HG02610 (cell line): ENCODE results near the gene SLC4A2.
A peak's percentile ranks its signal among the peaks of the same experiment; 100 is the strongest.

Source experiments
- ATAC-seq: cut with Tn5 transposase; IDR thresholded peaks from one replicate; pipeline ENCODE4 v1.9.1; 2021; ENCODE audit warnings: mild to moderate bottlenecking, moderate library complexity; ENCODE audit not compliant: unreplicated experiment

SLC4A2 gene

DNA sequence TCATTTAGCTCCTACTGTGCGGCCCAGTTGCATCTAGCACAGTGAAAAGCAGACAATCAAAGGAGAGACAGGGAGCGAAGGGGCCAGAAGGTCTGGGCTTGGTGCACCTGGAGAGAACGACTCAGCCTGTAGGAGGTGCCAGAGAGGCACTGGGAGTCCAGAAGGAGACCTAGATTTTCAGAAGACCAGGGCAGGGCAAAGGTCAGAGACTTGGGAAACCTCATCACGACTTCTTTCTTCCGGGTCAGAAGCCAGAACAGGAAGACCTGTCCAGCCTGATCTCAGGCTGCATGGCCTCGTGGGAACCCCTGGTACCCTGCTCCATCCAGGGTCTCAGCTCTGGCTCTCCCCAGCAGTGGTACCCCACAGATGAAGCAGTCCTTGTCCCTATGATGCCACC is 32.0 kb downstream of the SLC4A2 start:
- ATAC-seq, result no peak

DNA sequence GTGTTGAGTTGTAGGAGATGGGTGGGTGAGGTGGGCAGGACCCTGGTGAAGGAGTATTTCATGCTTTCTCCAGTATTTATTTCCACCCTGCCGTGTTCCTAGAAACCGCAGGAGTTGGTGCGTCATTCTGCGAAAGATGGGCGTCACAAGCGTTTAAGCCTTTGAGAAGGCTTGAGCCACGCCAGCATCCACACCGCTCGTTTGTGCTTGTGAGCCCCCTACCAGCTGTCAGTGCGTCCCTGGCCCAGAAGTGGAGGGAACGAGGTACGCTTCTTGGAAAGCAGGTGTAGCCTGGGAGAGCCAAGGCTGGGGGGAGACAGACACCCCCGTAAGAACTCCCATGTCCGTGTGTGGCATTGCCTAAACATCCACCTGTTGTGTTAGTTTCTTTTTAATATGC is 32.6 kb downstream of the SLC4A2 start:
- ATAC-seq, result no peak

DNA sequence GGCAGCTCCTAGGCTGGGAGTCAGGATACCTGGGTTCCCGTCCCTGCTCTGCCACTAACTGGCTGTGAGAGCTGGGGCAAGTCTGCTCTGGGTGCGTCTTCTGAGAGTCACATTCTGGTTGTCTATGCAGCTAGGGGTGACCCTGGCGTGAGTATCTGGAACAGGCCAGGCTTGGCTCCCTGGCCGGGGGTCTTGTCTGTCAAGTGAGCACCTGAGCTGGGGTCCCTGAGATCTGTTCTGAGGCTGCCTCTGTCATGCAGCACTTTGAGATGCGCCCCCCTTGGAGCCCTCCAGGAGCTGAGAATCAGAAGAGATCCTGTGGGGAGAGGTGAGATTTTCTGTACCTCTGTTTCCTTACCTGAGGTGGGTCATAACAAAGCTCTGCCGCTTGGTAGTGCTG is 34.4 kb downstream of the SLC4A2 start:
- ATAC-seq, result no peak

DNA sequence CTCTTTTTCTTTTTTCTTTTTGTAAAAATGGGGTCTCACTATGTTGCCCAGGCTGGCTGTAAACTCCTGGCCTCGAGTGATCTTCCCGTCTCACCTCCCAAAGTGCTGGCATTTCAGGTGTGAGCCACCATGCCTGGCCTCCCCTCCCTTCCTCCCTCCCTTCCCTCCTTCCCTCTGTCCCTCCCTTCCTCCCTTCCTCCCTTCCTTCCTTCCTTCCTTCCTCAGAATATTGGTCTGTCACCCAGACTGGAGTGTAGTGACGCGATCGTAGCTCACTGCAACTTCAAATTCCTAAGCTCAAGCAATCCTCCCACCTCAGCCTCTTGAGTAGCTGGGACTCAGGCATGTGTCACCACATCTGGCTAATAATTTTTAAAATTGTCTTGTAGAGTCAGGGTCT is 35.3 kb downstream of the SLC4A2 start:
- no peak for ATAC-seq

DNA sequence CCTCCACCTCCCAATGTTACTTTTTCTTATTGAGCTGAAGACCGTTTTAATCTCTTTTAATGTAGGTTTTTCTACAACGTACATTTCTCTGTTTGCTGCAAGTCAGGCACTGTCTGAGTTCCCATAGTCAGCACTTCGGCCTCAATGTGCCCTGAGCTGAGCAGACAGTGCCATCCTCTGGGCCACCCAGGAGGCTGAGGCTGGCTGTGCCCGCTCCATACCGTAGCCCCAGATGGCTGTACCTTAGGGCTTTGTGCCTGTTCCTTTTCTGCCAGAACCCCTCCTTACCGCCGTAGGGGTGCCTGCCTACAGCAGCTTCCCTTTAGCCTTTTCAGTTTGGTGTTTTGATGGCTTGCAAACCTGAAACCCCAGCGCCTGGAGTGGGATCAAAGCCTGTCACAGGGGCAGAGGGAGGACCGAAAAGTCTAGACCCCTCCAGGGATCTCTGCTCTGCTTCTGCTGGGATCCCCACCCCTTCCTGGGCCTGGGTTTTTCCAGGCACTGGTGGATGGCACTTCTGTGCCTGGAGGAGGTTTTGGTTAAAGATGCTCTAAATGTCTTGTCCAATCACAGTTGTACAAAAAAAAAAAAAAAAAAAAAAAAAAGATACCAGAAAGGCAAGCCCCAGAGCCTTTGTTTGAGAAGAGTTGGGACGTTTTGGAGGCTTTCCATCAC is 35.9 kb downstream of the SLC4A2 start:
- no peak for ATAC-seq

DNA sequence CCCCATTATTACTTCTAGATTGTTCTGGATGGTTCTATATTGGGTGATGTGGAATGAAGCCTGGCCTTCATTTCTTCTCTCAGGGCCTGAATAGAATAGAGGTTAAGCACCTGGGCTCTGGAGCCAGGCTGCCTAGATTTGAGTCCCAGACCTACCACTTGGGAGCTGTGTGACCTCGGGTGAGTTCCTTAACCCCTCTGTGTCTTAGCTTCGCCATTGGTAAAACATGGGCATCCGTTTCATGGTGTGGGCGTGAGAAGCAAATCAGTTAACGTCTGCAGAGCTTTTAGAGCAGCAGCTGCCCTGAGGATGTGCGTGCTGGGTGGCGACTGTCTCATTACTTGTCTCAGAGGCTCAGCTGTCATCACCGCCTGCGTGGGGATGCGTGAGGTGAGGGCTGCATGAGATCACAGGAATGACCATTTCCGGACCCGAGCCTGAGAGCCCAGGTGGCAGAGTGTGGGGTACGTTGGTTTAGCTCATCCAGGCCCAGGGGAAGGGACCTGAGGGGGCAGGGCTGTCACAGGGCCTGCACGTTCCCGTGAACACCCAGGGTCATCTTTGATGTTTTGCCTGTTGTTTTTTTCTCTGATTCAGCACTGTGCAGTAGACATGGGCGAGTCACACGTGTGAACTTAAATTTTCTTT is 36.6 kb downstream of the SLC4A2 start:
- ATAC-seq, result no peak

DNA sequence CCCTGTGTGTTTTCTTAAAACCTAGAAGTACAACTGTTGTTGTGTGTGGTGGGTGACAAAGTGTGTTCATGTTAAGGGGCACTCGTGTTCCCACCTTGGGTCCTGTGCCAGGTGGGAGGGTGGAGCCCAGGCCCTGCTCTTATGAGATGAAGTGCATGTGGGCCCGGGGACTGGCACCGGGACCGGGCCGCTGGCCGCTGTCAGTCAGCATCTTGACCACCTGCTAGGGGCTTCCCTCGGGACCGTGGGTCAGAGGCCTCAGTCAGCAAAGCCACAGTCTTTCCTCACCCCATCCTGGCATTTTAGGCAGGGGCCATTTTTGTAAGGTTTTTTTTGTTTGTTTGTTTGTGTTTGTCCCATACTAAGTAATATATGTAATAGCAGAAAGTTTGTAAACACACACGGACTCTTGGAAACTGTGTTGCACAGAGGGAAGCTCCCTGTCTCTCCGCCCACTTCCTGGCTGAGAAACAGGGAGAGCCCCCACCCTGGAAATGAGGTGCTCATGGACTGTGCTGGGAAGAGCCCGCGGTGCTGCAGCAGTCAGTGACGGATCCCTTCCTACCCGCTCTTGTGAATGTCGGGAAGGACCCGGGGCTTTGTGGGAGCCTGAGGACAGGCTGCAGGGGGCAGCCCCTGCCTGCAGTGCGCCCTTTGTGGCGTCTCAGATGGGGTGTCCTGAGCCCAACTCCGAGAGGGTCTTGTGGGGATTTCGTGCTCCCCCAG is 40.3 kb downstream of the SLC4A2 start:
- no peak for ATAC-seq

DNA sequence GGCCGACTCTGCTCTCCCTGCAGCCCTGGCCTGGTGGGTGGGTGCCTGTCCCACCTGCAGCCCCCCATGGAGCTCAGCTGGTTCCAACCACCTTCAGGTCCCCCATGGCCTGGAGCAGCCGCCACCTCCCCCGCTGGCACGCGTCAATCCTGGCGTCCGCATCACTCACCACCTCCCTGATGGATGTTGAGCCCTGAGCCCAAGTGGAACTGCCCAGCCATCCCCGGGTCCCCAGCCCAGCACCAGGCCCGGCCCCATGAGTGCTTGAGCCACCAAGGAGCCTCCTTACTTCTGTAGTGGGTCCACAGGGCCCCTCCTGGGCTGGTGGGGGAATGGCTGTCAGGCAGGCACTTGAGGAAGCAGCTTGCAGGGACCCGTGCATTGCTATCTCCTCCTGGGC is 41.5 kb downstream of the SLC4A2 start:
- no peak for ATAC-seq

DNA sequence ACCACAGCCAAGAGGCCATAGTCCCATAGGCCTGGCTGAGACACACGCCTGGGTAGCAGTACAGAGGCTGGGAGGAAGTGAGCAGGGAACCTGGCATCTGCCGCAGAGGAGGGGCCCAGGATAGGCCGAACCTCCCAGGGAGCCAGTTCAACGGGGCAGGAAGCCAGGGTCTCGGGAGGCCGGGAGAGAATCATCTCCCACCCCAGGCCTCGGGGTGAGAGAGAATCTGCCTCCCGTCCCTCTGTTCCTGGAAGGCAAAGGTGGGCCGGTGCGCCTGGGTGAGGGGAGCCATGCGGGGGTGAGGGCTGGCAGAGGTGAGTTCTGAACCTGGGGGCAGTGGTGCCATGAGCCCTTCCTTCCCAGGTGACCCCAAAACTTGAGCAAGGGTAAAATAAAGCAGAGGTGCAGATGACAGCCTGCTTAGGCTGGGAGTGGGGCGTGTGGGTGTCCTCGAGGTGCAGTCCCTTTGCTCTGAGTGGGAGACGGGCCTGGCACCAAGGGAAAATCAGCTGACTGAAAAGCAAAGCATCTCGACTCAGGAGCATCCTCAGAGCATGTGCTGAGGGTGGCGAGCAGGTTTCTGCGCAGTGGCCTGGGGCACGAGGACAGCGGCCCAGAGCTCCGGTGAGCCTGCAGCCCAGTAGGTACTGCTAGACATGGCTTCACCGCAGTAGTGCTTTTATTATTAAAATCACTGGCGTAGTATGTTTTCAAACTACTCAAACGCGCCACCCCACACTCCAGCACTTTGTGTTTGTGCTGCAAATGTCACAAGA is 42.4 kb downstream of the SLC4A2 start:
- no peak for ATAC-seq

DNA sequence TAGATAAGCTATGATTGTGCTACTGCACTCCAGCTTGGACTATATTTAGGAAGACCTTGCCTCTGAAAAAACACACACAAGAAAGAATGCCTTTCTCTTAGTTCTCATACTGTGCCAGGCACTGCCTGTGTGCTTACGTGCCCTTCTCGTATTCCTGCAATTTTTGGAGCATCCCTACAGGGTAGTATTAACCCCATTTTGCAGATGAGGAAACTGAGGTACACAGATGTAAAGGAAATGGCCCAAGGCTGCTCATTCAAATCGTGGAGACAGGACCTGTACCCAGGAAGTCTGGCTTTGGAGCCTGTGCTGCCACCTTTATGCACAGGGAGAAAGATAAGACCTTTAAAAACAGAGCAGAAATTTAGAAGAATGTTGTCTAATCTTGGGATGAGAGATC is 43.6 kb downstream of the SLC4A2 start:
- ATAC-seq, result no peak

DNA sequence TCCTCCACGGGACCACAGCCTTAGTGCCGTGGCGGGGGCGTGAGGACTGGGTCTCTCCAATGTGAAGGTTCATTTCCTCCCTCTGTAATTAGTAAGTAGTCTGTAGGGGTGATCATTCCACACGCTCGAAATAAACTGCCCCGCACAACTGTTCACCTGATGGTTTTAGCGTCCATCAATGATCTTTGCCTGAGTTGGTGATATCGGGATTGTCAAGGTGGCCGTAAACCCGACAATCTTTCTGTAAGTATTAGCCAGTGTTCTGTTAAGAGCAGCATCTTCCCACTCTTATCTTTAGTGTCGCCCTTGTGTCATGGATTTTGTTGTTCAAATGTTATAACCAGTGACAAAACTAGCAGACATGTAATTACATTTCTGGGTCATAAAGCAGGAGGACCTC is 44.6 kb downstream of the SLC4A2 start:
- no peak for ATAC-seq

DNA sequence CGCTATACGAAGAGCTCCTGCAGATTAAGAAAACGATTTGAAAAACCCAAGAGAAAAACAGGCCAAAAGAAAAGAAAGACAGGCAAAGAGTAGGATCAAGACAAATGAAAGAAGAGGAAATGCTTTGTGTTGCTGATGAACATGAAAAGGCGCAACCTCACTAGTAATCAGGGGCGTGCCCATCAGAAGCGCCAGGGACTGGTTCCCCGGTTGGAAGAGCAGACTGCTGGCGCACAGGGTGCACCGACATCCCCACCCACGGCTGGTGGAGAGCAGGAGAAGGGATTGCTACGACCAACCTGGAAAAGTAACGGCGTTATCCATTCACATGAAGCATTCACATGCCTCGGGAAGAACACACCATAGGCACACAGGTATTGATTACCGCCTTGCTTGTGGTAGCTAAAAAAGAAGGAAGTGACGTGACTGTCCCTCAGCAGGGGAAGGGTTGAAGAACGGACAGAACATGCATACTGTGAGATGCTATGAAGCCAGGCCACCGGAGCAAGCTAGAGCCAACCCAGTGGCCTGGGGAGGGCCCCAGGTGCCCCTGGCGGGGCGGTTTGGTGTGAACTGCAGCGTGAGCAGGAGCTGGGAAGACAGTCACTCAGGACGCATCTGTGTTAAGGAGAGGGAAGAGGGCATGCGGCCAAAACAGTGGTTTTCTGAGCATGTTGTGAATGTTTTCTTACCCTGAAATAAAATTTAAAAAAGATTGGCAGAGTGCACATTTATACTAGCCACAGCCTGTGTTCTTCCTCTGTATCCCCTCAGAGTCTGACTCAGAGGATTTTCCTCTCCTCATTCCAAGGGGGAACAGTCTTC is 45.2 kb downstream of the SLC4A2 start:
- ATAC-seq, result no peak

DNA sequence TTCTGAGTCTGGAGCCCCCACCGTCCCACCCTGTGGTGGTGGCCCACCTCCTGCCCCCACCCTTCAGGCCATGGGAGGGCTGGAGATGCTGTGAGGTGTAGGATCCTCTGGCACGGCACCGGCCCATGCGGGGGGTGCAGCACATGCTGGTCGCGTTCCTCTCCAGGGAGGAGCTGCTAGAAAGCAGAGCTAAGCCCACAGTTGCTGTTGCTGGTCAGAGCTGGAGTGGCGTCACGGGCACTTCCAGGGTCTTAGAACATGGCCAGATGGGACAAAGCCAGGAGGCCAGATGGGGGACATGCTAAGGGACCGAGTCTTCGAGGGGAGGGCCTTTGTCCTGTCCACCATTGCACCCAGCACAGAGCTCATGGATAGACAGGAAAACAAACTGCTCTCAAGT is 48.5 kb downstream of the SLC4A2 start:
- ATAC-seq, result no peak

DNA sequence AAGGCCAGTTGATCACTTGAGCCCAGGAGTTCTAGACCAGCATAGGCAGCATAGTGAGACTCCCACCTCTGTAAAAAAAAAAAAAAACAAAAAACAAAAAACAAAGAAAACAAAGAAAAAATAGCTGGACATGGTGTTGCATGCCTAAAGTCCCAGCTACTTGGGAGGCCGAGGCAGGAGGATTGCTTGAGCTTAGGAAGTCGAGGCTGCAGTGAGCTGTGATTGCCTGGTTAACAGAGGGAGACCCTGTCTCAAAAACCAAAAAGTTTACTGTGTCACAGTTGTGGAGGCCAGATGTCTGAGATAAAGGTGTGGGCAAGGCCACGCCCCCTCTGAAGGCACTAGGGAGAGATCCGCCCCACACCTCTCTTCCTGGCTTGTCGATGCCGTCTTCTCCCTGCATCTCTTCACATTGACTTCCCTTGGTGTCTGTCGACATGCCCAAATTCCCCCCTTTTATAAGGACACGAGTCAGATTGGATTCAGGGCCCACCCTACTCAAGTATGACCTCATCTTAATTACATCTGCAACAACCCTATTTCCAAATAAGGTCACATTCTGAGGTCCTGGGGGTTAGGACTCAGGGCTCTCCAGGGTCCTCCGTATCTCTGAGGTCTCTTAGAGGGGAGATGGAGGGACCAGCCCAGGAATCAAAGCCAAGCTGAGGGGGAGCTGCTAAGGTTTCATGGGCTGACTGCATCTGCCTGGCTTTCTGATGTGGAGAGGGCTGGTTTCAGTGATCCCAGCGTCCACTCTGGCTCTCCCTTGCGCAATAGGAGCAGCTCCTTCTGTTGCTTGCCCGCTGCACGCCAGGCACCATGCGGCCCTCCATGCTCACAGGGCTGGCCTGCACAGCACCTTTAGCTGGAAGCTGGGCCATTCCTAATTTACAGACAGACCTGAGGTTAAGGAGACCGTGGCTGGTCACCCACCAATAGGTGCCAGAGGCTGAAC is 50.0 kb downstream of the SLC4A2 start:
- no peak for ATAC-seq

DNA sequence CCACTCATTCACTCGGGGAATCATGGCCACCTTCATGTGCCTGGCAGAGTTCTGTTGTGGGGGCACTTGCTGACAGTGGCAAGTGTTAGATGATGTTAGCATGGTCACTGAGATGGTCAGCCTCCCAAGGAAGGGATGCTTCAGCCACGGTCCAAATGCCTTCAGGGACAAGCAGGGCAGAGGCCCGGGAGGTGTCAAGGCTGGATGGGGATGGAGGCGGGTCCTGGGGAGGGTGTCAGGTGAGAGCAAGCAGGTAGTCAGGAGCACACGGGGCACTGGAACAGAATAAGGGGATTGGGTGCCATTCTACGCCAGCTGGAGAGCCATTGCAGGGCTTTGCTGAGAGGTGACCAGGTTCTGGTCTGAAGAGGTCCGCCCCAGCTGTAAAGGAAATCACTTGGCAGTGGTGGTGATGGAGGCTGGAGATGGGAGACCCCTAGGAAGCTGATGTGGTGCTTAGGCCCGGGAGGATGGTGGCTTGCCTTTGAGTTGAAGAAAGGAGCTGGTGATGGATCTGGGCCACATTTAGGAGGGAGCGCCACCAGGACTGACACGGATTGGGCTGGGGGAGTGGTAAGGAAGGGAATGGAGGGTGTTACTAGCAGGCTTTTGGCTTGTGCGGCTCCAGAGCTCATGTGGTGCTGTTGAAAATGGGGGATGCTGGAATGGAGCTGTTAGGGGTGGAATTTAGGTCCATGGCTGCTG is 51.0 kb downstream of the SLC4A2 start:
- no peak for ATAC-seq

DNA sequence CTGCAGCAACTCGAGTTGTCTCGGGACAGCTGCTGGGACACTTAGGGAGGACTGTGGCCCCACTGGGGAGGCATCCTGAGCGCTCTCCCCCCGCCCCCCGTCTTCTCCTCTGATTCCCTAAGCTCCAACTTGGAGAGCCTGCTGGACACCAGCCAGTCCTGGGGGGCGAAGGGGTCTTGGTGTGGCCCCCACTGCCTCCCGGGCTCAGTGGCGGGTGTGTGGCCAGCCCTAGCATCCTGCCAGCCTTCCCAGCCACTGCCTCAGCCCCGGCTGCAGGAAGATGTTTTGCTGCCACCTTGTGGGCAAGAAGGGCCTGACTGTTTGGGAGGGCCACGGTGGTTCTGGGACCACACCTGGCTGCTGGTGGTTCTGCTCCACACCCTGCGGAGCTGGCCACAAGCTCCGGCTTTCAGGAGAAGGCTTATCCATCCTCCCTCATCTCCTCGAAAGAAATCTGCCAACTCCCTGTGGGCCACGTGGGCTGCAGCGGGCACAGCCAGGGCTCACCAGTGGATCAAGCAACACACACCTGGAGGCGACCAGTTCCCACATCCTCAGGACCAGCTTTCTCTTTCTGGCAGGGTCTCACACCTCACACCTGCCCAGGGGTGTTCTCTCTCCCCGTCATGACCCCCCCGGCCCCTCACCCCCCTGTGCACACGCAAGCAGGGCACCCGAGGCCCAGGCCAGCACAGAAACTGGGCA is 51.7 kb downstream of the SLC4A2 start:
- ATAC-seq, result peak; percentile 81

DNA sequence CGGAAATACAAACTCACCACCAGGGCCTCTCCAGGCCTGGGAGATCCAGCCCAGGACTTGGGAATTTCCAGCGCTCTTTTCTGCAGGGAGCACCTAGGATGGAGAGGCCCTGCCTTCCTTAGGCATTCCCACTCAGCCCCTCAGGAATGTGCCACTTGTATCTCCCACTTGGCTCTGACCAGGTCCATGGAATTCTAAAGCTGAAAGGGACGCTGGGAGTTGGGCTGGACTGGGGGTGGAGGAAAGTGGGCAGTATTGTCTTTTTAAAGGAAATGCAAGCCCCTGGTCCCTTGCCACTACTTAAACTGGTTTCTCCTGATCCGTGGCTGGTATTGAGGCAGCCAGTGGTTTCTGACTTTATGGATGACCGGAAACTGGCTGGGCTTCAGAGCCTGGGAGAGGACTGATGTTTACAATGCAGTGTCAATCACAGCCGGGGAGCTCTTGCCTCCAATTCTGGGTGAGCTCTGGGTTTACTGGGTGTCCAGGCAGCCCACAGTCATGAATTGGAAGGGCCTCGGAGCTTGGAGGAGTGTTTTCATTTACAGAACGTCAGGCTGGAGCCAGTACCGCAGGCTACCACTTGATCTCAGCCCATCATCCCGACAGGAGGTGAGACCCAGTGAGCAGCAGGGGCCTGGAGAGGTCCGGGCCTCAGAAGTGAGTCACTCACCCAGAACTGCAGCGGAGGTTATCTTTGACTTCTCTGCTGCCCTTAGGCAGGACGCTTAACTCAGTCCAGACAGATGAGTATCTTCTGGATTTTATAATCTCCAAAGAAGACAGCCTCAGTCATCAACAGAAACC is 54.2 kb downstream of the SLC4A2 start:
- ATAC-seq, result no peak
